HG02623 (cell line): ENCODE results near the gene PLAGL1.

Experiments
- ATAC-seq: cut with Tn5 transposase; IDR thresholded peaks from one replicate; pipeline ENCODE4 v1.9.1; 2021; ENCODE audit warnings: moderate library complexity; ENCODE audit not compliant: unreplicated experiment

Gene PLAGL1

GRCh38 chr6:143967706-143968376, 40.2 kb downstream of the PLAGL1 start:
- no peak for ATAC-seq

GRCh38 chr6:143966312-143966711, 41.7 kb downstream of the PLAGL1 start:
- no peak for ATAC-seq

- ATAC-seq: no peak
Measured at GRCh38 chr6:143965503-143966171, 42.4 kb downstream of the PLAGL1 start.

GRCh38 chr6:143964674-143965081, 43.4 kb downstream of the PLAGL1 start:
- no peak for ATAC-seq

GRCh38 chr6:143963158-143963919, 44.7 kb downstream of the PLAGL1 start:
- no peak for ATAC-seq

- no peak for ATAC-seq
Measured at GRCh38 chr6:143961886-143962878, 45.9 kb downstream of the PLAGL1 start.

GRCh38 chr6:143961066-143961465, 47.0 kb downstream of the PLAGL1 start:
- ATAC-seq: no peak

GRCh38 chr6:143959927-143960326, 48.1 kb downstream of the PLAGL1 start:
- no peak for ATAC-seq

- no peak for ATAC-seq
Measured at GRCh38 chr6:143958839-143959399, 49.1 kb downstream of the PLAGL1 start.

GRCh38 chr6:143957679-143958274, 50.3 kb downstream of the PLAGL1 start:
- ATAC-seq: no peak

- ATAC-seq: no peak
Measured at GRCh38 chr6:143955971-143956370, 52.1 kb downstream of the PLAGL1 start.

- ATAC-seq: no peak
Measured at GRCh38 chr6:143953922-143954321, 54.1 kb downstream of the PLAGL1 start.

- no peak for ATAC-seq
Measured at GRCh38 chr6:143952947-143953701, 54.9 kb downstream of the PLAGL1 start.

- no peak for ATAC-seq
Measured at GRCh38 chr6:143952060-143952778, 55.8 kb downstream of the PLAGL1 start.

GRCh38 chr6:143950875-143951274, 57.2 kb downstream of the PLAGL1 start:
- no peak for ATAC-seq

- no peak for ATAC-seq
Measured at GRCh38 chr6:143949962-143950361, 58.1 kb downstream of the PLAGL1 start.

GRCh38 chr6:143949535-143949934, 58.5 kb downstream of the PLAGL1 start:
- no peak for ATAC-seq

- ATAC-seq: no peak
Measured at GRCh38 chr6:143948208-143948607, 59.9 kb downstream of the PLAGL1 start.
